WTC11 (cell line): ENCODE results near the gene DHX29.

Experiments used
- GTF2I ChIP-seq: fragments of 250-450 bp; sonication (Bioruptor Pico); conservative IDR thresholded peaks from 2 replicates; pipeline ENCODE4 v1.4.0; 2021; ENCODE audit warnings: mild to moderate bottlenecking
- MAX ChIP-seq: sonication (generic); formaldehyde crosslinking; IDR thresholded peaks from 2 replicates; pipeline ENCODE4 v1.8.0; 2022; ENCODE audit warnings: mild to moderate bottlenecking, missing genetic modification reagents
- NFYB ChIP-seq: sonication (generic); formaldehyde crosslinking; conservative IDR thresholded peaks from 2 replicates; pipeline ENCODE4 v1.8.0; 2022; ENCODE audit warnings: low read depth, missing genetic modification reagents
- NR3C1 ChIP-seq: sonication (generic); formaldehyde crosslinking; conservative IDR thresholded peaks from 2 replicates; pipeline ENCODE4 v1.8.1; 2023; ENCODE audit warnings: low read depth, mild to moderate bottlenecking, missing genetic modification reagents
- RELA ChIP-seq: sonication (generic); formaldehyde crosslinking; IDR thresholded peaks from 2 replicates; pipeline ENCODE4 v1.8.1; 2022; ENCODE audit warnings: missing genetic modification reagents, mild to moderate bottlenecking, borderline replicate concordance
- SMAD3 ChIP-seq: sonication (generic); formaldehyde crosslinking; IDR thresholded peaks from 2 replicates; pipeline ENCODE4 v1.8.0; 2022; ENCODE audit warnings: missing genetic modification reagents, mild to moderate bottlenecking, borderline replicate concordance
- SP1 ChIP-seq: sonication (generic); formaldehyde crosslinking; conservative IDR thresholded peaks from 2 replicates; pipeline ENCODE4 v1.8.1; 2022; ENCODE audit warnings: missing genetic modification reagents
- USF2 ChIP-seq: sonication (generic); formaldehyde crosslinking; IDR thresholded peaks from 2 replicates; pipeline ENCODE4 v1.8.1; 2023; ENCODE audit warnings: mild to moderate bottlenecking, missing genetic modification reagents, moderate library complexity
- TF ChIP-seq, protein P1 (sequence below): fragments of 200-600 bp; IDR thresholded peaks from 2 replicates; pipeline ENCODE4 v1.8.0; 2022; ENCODE audit warnings: antibody characterized with exemption
- TF ChIP-seq, protein P2 (sequence below): sonication (generic); formaldehyde crosslinking; IDR thresholded peaks from 2 replicates; pipeline ENCODE4 v1.8.0; 2022; ENCODE audit warnings: mild to moderate bottlenecking, missing genetic modification reagents

DNA sequence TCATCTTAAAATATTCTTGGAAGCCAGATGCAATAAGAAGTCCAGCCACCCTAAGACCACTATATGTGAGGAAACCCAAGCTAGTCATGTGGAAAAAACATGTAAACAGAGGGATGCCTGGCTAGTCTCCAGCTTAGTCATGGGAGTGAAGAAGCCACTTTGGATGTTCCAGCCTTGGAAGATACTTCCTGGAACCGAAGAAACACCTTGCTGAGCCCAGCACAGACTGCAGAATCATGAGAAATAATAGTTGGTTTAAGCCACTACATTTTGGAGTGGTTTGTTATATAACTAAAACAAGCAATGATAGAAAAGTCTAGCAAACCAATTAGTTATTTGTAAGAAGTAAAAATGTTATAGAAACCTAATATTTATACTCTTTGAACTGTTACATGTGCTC is 12.6 kb downstream of the DHX29 start:
- TF ChIP-seq, protein P1, sequence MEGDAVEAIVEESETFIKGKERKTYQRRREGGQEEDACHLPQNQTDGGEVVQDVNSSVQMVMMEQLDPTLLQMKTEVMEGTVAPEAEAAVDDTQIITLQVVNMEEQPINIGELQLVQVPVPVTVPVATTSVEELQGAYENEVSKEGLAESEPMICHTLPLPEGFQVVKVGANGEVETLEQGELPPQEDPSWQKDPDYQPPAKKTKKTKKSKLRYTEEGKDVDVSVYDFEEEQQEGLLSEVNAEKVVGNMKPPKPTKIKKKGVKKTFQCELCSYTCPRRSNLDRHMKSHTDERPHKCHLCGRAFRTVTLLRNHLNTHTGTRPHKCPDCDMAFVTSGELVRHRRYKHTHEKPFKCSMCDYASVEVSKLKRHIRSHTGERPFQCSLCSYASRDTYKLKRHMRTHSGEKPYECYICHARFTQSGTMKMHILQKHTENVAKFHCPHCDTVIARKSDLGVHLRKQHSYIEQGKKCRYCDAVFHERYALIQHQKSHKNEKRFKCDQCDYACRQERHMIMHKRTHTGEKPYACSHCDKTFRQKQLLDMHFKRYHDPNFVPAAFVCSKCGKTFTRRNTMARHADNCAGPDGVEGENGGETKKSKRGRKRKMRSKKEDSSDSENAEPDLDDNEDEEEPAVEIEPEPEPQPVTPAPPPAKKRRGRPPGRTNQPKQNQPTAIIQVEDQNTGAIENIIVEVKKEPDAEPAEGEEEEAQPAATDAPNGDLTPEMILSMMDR = no peak
- TF ChIP-seq MAX = no peak
- no peak for TF ChIP-seq SMAD3 (CRISPR knock-in tag)
- TF ChIP-seq SP1 (CRISPR knock-in tag) = no peak
- no peak for TF ChIP-seq NFYB (CRISPR knock-in tag)
- TF ChIP-seq USF2 = no peak
- TF ChIP-seq NR3C1 (CRISPR knock-in tag) = no peak
- no peak for TF ChIP-seq GTF2I (CRISPR knock-in tag)
- no peak for TF ChIP-seq RELA
- TF ChIP-seq, protein P2, sequence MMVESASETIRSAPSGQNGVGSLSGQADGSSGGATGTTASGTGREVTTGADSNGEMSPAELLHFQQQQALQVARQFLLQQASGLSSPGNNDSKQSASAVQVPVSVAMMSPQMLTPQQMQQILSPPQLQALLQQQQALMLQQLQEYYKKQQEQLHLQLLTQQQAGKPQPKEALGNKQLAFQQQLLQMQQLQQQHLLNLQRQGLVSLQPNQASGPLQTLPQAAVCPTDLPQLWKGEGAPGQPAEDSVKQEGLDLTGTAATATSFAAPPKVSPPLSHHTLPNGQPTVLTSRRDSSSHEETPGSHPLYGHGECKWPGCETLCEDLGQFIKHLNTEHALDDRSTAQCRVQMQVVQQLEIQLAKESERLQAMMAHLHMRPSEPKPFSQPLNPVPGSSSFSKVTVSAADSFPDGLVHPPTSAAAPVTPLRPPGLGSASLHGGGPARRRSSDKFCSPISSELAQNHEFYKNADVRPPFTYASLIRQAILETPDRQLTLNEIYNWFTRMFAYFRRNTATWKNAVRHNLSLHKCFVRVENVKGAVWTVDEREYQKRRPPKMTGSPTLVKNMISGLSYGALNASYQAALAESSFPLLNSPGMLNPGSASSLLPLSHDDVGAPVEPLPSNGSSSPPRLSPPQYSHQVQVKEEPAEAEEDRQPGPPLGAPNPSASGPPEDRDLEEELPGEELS (CRISPR knock-in tag) = no peak
